ENCODE data around the gene REPIN1.

REPIN1 gene

DNA sequence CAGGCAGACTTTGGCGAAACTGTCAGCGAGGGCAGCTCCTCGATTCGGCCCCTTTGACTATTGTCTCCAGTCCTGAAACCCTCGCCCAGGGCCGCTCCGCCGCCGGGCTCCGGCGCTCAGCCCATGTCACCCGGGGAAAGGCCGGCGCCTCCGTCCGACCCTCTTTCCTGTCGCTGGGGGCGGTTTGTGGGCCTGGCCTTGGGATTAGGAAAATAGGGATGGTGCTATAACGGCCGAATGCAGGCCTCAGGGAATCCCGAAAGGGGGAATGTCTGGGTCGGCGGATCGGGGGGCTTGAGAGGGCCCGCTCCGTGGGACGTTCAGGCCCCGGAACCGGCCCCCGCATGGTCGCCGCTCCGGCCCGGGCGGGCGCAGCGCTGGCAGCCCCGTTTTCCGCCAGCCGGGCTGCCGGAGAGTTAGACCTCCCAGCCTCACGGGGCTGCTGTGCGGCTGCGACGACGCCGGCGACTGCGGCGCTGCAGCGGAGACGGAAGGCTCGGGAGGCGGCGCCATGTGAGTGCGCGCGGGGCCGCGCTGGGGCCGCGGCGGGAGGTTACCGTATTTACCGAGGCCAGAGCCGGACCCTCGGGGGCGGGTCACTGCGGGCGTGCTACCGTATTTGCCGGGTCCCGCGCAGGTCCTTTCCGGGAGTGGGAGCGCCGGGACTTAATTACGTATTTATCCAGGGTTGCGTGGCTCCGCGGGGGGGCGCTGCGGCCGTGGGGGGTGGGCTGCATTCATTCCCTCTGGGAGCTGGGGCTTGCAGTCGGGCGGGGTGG is 36.4 kb downstream of the REPIN1 start:
- peak; percentile 80 for ATAC-seq (replicated peaks; ENCODE audit: extremely low read depth, poor library complexity, severe bottlenecking)
- Mint-ChIP-seq H3K4me1 (peaks cover 35% of the 10 kb centered on the region), H3K9me3 (no peaks in the 10 kb centered on the region), H3K4me3 (peak overlapping the region; percentile 96), H3K27ac (ENCODE audit: low read depth) (peak overlapping the region; percentile 92), H3K27me3 (no peaks in the 10 kb centered on the region), H3K36me3 (ENCODE audit: insufficient read depth) (peaks cover 19% of the 10 kb centered on the region)
- DNase-seq (ENCODE audit: low spot score in 2 of 2): peak; percentile 64

DNA sequence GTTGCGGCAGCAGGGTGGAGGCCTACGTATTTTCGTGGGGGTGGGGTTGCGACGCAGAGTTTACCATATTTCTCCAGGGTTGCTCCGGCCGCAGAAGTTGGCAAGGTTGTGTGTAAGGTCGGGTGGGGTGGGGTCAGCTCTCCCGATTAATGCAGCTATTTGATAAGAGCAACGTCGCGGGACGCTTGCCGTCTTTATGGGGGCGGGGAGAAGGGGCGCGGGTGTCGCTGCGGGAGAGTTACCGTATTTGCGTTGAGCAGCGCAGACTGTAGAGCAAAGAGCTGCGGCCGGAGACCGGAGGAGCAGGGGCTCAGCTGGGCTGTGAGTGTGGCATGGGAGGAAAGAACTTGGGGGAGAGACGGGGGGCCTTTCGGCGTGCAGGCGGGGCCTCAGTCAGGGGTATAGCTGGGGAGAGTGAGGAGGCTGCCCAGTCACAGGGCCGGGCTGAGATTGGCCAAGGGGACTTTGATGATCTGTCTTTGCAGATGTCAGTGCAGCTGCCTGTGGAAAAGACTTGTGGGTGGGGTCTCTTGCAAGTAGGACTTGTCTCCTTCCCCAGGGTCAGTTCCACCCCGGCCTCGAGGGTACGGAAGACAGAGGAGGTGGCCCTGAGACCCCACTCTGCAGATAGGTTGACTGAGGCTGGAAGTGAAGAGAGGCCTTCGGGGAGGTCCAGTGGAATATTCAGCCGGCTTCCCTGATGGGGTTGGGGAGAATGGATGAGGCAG is 37.1 kb downstream of the REPIN1 start:
- H3K27me3 Mint-ChIP-seq: no peaks in the 10 kb centered on the region
- H3K36me3 Mint-ChIP-seq (ENCODE audit: insufficient read depth): peaks cover 19% of the 10 kb centered on the region
- peaks cover 35% of the 10 kb centered on the region for H3K4me1 Mint-ChIP-seq
- no peaks in the 10 kb centered on the region for H3K9me3 Mint-ChIP-seq
- peak overlapping the region; percentile 96 for H3K4me3 Mint-ChIP-seq
- H3K27ac Mint-ChIP-seq (ENCODE audit: low read depth): peak overlapping the region; percentile 92
- peak in 1 of 2 donors; percentile 25 for DNase-seq (ENCODE audit: low spot score in 2 of 2)
- peak; percentile 25 for ATAC-seq (replicated peaks; ENCODE audit: extremely low read depth, poor library complexity, severe bottlenecking)

DNA sequence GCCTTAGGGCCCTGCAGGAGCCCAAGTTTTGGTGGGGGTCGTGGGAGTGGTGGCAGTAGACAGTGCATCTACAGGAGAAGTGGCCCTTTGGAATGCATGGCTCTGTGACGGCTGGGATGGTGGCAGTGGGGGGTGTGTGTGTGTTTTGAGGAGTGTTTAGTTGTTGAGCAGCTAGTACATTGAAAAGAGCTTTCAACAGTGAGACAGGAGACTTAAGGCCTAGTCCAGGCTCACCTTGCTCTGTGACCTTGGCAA is 37.6 kb downstream of the REPIN1 start:
- Mint-ChIP-seq H3K4me1 (peaks cover 35% of the 10 kb centered on the region), H3K9me3 (no peaks in the 10 kb centered on the region), H3K27me3 (no peaks in the 10 kb centered on the region), H3K4me3 (peak overlapping the region; percentile 96), H3K36me3 (ENCODE audit: insufficient read depth) (peaks cover 19% of the 10 kb centered on the region), H3K27ac (ENCODE audit: low read depth) (peak overlapping the region; percentile 92)
- ATAC-seq (replicated peaks; ENCODE audit: extremely low read depth, poor library complexity, severe bottlenecking): no peak
- DNase-seq (ENCODE audit: low spot score in 2 of 2): no peak

DNA sequence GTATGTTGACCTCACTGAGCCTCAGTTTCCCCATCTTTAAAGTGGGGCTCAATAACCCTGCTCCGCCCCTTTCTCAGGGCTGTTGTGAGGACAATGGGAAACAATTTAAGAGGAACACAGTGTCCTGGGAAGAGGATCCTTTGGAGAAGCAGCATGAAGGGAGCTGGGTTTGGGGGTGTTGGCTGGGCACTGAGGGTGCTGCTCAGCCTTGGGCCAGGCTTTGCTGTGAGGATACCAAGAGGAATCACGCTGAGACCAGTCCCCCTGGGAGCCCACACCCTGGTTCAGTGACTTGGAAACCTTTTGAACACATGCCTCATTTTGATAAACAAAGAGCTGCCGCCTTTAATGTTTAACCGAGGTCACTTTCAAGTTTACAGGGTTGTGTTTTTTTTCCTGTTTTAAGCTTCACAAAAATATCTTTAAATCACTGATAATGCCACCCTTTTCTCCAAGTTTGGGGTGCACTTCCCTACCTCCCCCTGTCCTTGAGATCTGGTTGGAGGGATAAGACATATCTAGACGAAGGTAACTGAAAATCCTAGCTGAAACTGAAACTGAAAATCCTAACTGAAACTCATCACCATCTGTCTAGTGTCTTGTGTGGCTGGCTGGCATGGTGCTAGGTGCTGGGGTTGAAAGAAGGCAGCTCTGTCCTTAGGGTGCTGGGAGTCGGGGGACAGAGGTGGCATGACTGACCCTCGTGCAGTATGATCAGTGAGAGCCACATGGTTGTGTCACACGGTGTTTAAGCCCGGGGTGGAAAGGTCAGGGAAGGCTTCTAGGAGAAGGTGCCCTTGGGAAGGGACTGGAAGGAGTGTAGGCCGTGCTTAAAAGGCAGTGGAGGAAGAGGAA is 38.2 kb downstream of the REPIN1 start:
- H3K9me3 Mint-ChIP-seq: no peaks in the 10 kb centered on the region
- DNase-seq (ENCODE audit: low spot score in 2 of 2) (no peak), ATAC-seq (replicated peaks; ENCODE audit: extremely low read depth, poor library complexity, severe bottlenecking) (peak; percentile 58)
- H3K27me3 Mint-ChIP-seq: no peaks in the 10 kb centered on the region
- H3K4me3 Mint-ChIP-seq: peak overlapping the region; percentile 96
- H3K4me1 Mint-ChIP-seq: peaks cover 35% of the 10 kb centered on the region
- H3K36me3 Mint-ChIP-seq (ENCODE audit: insufficient read depth): peaks cover 19% of the 10 kb centered on the region
- H3K27ac Mint-ChIP-seq (ENCODE audit: low read depth): peak overlapping the region; percentile 92

DNA sequence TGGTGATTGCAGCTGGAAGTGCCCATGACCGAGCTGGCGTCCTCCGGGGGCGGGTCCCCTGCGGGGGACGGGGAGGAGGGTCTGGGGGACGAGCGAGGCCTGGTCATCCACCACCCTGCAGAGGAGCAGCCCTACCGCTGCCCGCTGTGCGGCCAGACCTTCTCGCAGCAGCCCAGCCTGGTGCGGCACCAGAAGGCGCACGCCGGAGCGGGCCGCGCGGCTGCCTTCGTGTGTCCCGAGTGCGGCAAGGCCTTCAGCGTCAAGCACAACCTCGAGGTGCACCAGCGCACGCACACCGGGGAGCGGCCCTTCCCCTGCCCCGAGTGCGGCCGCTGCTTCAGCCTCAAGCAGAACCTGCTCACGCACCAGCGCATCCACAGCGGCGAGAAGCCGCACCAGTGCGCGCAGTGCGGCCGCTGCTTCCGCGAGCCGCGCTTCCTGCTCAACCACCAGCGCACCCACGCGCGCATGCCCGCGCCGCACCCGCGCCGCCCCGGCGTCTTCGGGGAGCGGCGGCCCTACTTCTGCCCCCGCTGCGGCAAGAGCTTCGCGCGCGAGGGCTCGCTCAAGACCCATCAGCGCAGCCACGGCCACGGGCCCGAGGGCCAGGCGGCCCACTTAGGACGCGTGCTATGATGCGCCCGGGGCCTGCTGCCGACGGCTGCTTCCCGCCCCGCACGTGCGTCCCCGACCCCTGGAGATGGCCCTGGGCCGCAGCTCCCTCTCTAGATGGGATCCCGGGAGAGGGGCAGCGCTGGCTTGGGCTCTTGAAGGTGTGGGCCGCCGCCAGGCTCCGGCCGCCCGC is 39.2 kb downstream of the REPIN1 start:
- no peak for ATAC-seq (replicated peaks; ENCODE audit: extremely low read depth, poor library complexity, severe bottlenecking)
- H3K36me3 Mint-ChIP-seq (ENCODE audit: insufficient read depth): peaks cover 18% of the 10 kb centered on the region
- no peak for DNase-seq (ENCODE audit: low spot score in 2 of 2)
- peak overlapping the region; percentile 92 for H3K27ac Mint-ChIP-seq (ENCODE audit: low read depth)
- no peaks in the 10 kb centered on the region for H3K9me3 Mint-ChIP-seq
- no peak overlapping the region for H3K4me3 Mint-ChIP-seq
- H3K4me1 Mint-ChIP-seq: peaks cover 38% of the 10 kb centered on the region
- H3K27me3 Mint-ChIP-seq: no peaks in the 10 kb centered on the region

DNA sequence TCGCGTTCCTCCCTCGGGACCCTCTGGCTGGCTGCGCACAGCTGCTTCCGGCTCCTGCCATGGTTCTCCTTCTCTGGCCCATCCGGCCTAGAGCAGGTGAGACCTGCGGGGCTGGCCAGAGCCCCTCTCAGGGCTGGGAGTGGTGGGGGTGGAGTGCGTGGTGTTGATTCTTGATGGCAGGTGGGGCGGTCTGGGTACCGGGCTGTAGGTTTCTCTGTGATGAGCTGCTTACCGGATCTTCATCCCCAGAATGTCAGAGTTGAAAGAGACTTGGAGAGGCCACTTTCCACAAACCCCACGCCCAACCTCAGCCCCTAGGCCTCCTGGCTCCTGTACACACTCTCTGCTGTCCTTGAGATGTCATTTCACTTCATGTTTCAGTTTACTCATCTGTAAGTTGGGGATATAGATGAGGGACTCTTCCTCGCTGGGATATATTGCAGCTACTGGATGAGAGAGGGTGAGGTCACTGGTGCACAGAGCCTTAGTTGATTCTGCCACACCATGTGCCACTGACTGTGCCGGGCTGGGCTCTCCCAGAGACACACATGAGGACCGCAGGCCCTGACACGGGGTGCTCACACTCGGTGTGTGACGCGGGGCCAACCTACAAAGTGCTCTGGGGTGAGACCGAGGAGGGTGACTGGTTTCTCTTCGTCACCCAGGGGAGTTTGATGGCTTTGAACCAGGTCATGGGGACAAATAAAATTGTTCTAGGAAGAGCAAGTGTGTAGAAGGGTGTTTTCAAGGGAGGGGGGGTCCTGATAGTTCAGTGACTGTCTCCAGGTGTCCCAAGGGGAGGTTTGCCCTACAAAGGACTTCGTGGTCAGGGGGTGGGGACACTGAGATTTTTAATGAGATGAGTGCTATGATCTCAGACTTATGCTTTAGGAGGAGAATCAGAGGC is 40.0 kb downstream of the REPIN1 start:
- ATAC-seq (replicated peaks; ENCODE audit: extremely low read depth, poor library complexity, severe bottlenecking): no peak
- Mint-ChIP-seq H3K36me3 (ENCODE audit: insufficient read depth) (peaks cover 18% of the 10 kb centered on the region), H3K4me1 (peaks cover 43% of the 10 kb centered on the region), H3K9me3 (no peaks in the 10 kb centered on the region), H3K27ac (ENCODE audit: low read depth) (peak overlapping the region; percentile 86), H3K27me3 (no peaks in the 10 kb centered on the region), H3K4me3 (peak overlapping the region; percentile 46)
- DNase-seq (ENCODE audit: low spot score in 2 of 2): no peak

DNA sequence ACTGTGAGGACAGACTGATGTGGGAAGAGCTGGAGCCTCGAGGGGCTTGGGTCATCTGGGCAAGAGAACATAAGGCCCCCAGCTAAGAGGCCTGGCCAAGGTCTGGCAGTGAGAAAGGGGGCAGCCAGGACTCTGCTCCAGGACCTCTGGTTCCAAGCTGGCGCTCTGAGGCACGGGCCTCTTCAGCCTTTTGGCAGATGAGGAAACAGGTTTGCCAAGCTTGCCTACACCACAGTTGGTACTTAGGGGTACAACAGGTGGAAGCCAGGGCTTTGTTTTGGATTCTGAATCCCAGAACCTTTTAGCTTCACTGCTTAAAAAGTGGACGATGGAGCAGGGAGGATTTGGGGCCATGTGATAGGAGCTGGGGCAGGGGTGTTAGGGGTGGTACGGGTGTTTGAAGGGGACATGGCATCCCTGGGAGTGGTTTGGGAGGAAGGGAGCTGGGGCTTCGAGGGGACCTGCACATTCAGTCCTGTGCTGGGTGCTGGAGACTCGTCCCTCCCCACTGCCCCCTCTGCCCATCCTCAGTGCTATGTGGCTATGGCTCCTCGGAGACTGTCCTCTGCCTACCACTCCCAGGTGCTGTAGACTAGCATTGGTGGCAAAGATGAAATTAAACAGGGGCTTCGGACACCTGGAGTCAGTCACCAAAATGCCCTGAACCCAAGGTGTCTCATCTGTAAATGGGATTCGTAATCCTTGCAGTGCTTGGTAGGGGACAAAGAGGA is 40.8 kb downstream of the REPIN1 start:
- ATAC-seq (replicated peaks; ENCODE audit: extremely low read depth, poor library complexity, severe bottlenecking): no peak
- H3K27me3 Mint-ChIP-seq: no peaks in the 10 kb centered on the region
- H3K4me3 Mint-ChIP-seq: no peak overlapping the region
- H3K9me3 Mint-ChIP-seq: no peaks in the 10 kb centered on the region
- peaks cover 36% of the 10 kb centered on the region for H3K4me1 Mint-ChIP-seq
- no peak for DNase-seq (ENCODE audit: low spot score in 2 of 2)
- H3K27ac Mint-ChIP-seq (ENCODE audit: low read depth): peak overlapping the region; percentile 86
- peaks cover 18% of the 10 kb centered on the region for H3K36me3 Mint-ChIP-seq (ENCODE audit: insufficient read depth)

DNA sequence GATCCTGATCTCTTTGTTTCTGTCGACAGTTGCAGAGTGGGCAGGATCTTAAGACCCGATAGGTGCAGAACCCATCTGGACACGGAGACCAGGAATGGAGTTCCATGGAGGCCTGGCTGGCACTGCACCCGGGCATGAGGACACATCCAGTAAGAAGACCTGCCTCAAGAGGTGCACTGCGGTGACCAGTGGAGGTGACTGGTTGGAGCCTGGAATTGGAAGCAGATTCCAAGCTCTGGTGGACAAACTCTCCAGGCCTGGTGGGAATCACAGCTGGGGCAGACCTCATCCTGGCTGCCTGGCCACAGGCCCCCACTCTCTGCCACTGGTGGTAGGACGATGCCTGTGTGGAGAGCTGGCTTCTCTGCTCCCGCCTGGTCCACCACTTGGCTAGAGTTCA is 41.5 kb downstream of the REPIN1 start:
- no peak overlapping the region for H3K27ac Mint-ChIP-seq (ENCODE audit: low read depth)
- H3K4me1 Mint-ChIP-seq: peaks cover 32% of the 10 kb centered on the region
- no peaks in the 10 kb centered on the region for H3K27me3 Mint-ChIP-seq
- DNase-seq (ENCODE audit: low spot score in 2 of 2) (no peak), ATAC-seq (replicated peaks; ENCODE audit: extremely low read depth, poor library complexity, severe bottlenecking) (no peak)
- H3K36me3 Mint-ChIP-seq (ENCODE audit: insufficient read depth): peaks cover 17% of the 10 kb centered on the region
- no peak overlapping the region for H3K4me3 Mint-ChIP-seq
- H3K9me3 Mint-ChIP-seq: no peaks in the 10 kb centered on the region

DNA sequence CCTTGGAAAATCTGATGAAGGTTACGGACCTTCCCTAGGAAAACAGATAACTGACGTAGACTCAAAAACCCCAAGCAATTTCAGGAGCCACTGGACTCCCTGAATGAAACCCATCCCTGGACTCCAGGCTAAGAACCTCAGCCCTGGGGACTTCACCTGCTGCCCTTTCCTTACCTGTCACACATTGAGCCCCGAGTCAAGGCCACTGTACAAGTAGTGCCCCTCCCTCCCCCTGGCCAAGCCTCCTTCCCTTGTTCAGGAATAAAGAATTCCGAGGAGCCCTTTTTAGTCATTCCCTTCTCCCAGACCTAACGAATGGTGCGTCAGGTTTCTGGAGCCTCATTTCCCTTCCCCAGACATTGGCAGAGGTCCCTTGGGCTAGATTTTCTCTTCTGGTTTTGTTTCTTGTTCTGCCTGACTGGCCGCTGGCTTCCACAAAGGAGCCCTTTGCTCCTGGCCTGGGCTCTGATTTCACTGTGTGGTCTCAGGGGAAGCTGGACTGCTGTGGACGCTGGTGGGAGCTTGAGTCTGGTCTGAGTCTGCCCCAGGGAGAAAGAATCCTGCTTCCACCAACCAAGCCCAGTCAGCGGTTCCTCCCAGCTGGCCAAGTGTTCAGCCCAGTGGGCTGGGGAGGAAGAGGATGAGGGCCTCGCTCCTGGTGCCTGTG is 42.2 kb downstream of the REPIN1 start:
- no peak for ATAC-seq (replicated peaks; ENCODE audit: extremely low read depth, poor library complexity, severe bottlenecking)
- no peak overlapping the region for H3K4me3 Mint-ChIP-seq
- H3K27ac Mint-ChIP-seq (ENCODE audit: low read depth): no peak overlapping the region
- H3K36me3 Mint-ChIP-seq (ENCODE audit: insufficient read depth): peaks cover 15% of the 10 kb centered on the region
- no peak for DNase-seq (ENCODE audit: low spot score in 2 of 2)
- H3K4me1 Mint-ChIP-seq: peaks cover 28% of the 10 kb centered on the region
- no peaks in the 10 kb centered on the region for H3K27me3 Mint-ChIP-seq
- no peaks in the 10 kb centered on the region for H3K9me3 Mint-ChIP-seq

DNA sequence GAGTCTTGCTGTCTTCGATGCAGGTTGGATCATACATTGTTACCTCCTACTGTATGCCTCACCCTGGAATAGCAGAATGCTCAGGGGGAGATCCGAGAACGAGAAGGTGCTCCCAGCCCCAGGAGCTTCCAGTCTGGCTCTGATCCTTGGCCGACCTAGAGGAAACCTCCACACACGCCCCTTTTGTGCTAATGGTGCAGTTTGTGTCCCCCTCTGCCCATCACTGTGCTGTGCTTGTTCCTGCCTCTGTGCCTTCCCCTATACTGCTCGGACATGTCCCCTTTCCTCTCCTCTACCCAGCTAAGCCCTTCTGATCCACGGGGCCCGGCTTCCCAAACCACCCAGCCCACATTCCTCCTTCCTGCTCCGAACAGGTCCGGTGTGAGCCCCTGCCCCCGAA is 43.0 kb downstream of the REPIN1 start:
- Mint-ChIP-seq H3K27ac (ENCODE audit: low read depth) (no peak overlapping the region), H3K9me3 (no peaks in the 10 kb centered on the region), H3K4me1 (peaks cover 20% of the 10 kb centered on the region), H3K36me3 (ENCODE audit: insufficient read depth) (peaks cover 10% of the 10 kb centered on the region), H3K4me3 (no peak overlapping the region), H3K27me3 (no peaks in the 10 kb centered on the region)
- no peak for ATAC-seq (replicated peaks; ENCODE audit: extremely low read depth, poor library complexity, severe bottlenecking)
- no peak for DNase-seq (ENCODE audit: low spot score in 2 of 2)

DNA sequence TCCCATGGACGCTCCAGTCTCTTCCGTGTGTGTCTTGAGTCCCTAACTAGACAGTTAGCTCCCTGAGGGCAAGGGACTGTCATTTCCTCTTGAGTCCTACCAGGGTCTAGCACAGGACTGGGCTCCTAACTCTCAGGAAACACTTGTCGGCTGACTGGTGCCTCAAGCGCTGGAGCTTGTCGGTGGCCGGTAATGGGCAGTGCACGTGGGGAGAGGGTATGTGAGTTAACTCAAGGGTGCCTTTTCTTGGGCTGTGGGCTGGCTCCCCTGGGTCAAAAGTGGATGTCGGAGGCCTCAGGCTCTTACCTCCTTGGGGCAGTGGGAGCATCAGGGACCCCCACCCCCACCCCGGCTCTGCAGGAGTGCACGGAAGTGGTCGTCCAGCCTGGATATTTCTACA is 43.4 kb downstream of the REPIN1 start:
- Mint-ChIP-seq H3K4me1 (peaks cover 17% of the 10 kb centered on the region), H3K4me3 (no peak overlapping the region), H3K27me3 (no peaks in the 10 kb centered on the region), H3K9me3 (no peaks in the 10 kb centered on the region), H3K36me3 (ENCODE audit: insufficient read depth) (peaks cover 9% of the 10 kb centered on the region), H3K27ac (ENCODE audit: low read depth) (no peak overlapping the region)
- no peak for ATAC-seq (replicated peaks; ENCODE audit: extremely low read depth, poor library complexity, severe bottlenecking)
- DNase-seq (ENCODE audit: low spot score in 2 of 2): no peak

Measured in central memory CD8-positive, alpha-beta T cell (primary cell).